ENCODE measurements around the gene SWT1.
"Not testable (repeated sequence)": the region's sequence is repeated elsewhere in the genome, so short reads cannot be mapped to it uniquely, and the experiment has no call there.

Gene SWT1

GRCh38 chr1:185252404-185252803, 95.4 kb downstream of the SWT1 start:
- H3K4me1 ChIP-seq (ENCODE audit: control insufficient read depth, insufficient read depth, low read length); H3K36me3 ChIP-seq (ENCODE audit: control insufficient read depth, insufficient read depth, low read length, severe bottlenecking); H3K27me3 ChIP-seq (replicated peaks; ENCODE audit: control insufficient read depth, insufficient read depth, low read length): not testable (repeated sequence)

DNA sequence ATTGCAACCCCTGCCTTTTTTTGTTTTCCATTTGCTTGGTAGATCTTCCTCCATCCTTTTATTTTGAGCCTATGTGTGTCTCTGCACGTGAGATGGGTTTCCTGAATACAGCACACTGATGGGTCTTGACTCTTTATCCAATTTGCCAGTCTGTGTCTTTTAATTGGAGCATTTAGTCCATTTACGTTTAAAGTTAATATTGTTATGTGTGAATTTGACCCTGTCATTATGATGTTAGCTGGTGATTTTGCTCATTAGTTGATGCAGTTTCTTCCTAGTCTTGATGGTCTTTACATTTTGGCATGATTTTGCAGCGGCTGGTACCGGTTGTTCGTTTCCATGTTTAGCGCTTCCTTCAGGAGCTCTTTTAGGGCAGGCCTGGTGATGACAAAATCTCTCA, 98.6 kb downstream of the SWT1 start:
- H3K27me3 ChIP-seq (replicated peaks; ENCODE audit: control insufficient read depth, insufficient read depth, low read length); H3K9me3 ChIP-seq (ENCODE audit: control insufficient read depth, low read length); DNase-seq (ENCODE audit: low read depth); H3K36me3 ChIP-seq (ENCODE audit: control insufficient read depth, insufficient read depth, low read length, severe bottlenecking); H3K9ac ChIP-seq (ENCODE audit: low read length); H3K4me1 ChIP-seq (ENCODE audit: control insufficient read depth, insufficient read depth, low read length); H3K4me3 ChIP-seq (ENCODE audit: low read length): not testable (repeated sequence)

More at GRCh38 chr1:185252404-185252803, 95.4 kb downstream of the SWT1 start:
- H3K9ac ChIP-seq (ENCODE audit: low read length); DNase-seq (ENCODE audit: low read depth); H3K9me3 ChIP-seq (ENCODE audit: control insufficient read depth, low read length); H3K4me3 ChIP-seq (ENCODE audit: low read length): not testable (repeated sequence)

DNA sequence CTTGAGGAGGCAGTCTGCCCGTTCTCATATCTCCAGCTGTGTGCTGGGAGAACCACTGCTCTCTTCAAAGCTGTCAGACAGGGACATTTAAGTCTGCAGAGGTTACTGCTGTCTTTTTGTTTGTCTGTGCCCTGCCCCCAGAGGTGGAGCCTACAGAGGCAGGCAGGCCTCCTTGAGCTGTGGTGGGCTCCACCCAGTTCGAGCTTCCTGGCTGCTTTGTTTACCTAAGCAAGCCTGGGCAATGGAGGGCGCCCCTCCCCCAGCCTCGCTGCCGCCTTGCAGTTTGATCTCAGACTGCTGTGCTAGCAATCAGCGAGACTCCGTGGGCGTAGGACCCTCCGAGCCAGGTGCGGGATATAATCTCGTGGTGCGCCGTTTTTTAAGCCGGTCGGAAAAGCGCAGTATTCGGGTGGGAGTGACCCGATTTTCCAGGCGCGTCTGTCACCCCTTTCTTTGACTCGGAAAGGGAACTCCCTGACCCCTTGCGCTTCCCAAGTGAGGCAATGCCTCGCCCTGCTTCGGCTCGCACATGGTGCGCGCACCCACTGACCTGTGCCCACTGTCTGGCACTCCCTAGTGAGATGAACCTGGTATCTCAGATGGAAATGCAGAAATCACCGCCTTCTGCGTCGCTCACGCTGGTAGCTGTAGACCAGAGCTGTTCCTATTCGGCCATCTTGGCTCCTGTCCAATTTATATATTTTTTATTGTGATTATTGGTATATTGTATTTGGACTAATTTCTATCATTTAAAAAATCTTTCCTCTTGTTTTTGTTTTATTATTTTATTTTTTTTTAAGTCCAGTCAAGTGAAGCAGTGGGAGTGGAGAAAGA, 100.4 kb downstream of the SWT1 start:
- not testable (repeated sequence) for H3K4me3 ChIP-seq (ENCODE audit: low read length); H3K9me3 ChIP-seq (ENCODE audit: control insufficient read depth, low read length); H3K4me1 ChIP-seq (ENCODE audit: control insufficient read depth, insufficient read depth, low read length); H3K27me3 ChIP-seq (replicated peaks; ENCODE audit: control insufficient read depth, insufficient read depth, low read length); DNase-seq (ENCODE audit: low read depth); H3K36me3 ChIP-seq (ENCODE audit: control insufficient read depth, insufficient read depth, low read length, severe bottlenecking); H3K9ac ChIP-seq (ENCODE audit: low read length)

GRCh38 chr1:185257950-185258208, 100.9 kb downstream of the SWT1 start:
- Histone ChIP-seq H3K4me3 (ENCODE audit: low read length) (no peak overlapping the region), H3K9me3 (ENCODE audit: control insufficient read depth, low read length) (no peaks in the 10 kb centered on the region), H3K4me1 (ENCODE audit: control insufficient read depth, insufficient read depth, low read length) (no peaks in the 10 kb centered on the region), H3K27me3 (replicated peaks; ENCODE audit: control insufficient read depth, insufficient read depth, low read length) (no peaks in the 10 kb centered on the region), H3K36me3 (ENCODE audit: control insufficient read depth, insufficient read depth, low read length, severe bottlenecking) (no peaks in the 10 kb centered on the region), H3K9ac (ENCODE audit: low read length) (no peak overlapping the region)
- peak; percentile 41 for DNase-seq (ENCODE audit: low read depth)

DNA sequence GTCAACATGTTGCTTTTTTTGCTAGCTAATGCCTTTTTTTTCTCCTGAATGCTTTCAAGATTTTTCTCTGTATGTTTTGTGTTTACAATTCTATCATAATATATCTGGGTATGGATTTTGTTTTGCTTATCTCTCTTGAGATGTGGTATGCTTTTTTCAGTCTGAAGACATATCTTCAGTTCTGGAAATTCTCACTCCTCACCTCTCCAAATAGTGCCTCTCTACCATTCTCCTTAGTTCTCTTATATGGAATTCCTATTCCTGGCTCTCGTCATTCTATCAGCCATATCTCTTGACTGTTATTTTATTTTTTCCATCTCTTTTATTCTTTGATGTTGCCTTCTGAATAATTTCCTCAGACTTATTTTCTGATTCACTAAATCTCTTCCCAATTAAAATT, 101.7 kb downstream of the SWT1 start:
- no peaks in the 10 kb centered on the region for H3K27me3 ChIP-seq (replicated peaks; ENCODE audit: control insufficient read depth, insufficient read depth, low read length)
- H3K4me3 ChIP-seq (ENCODE audit: low read length): no peak overlapping the region
- no peaks in the 10 kb centered on the region for H3K36me3 ChIP-seq (ENCODE audit: control insufficient read depth, insufficient read depth, low read length, severe bottlenecking)
- H3K4me1 ChIP-seq (ENCODE audit: control insufficient read depth, insufficient read depth, low read length): no peaks in the 10 kb centered on the region
- DNase-seq (ENCODE audit: low read depth): no peak
- no peaks in the 10 kb centered on the region for H3K9me3 ChIP-seq (ENCODE audit: control insufficient read depth, low read length)
- H3K9ac ChIP-seq (ENCODE audit: low read length): no peak overlapping the region

- Histone ChIP-seq H3K4me1 (ENCODE audit: control insufficient read depth, insufficient read depth, low read length) (no peaks in the 10 kb centered on the region), H3K27me3 (replicated peaks; ENCODE audit: control insufficient read depth, insufficient read depth, low read length) (no peaks in the 10 kb centered on the region), H3K36me3 (ENCODE audit: control insufficient read depth, insufficient read depth, low read length, severe bottlenecking) (no peaks in the 10 kb centered on the region), H3K9ac (ENCODE audit: low read length) (no peak overlapping the region), H3K9me3 (ENCODE audit: control insufficient read depth, low read length) (no peaks in the 10 kb centered on the region), H3K4me3 (ENCODE audit: low read length) (no peak overlapping the region)
- no peak for DNase-seq (ENCODE audit: low read depth)
Measured at GRCh38 chr1:185260611-185261010, 103.6 kb downstream of the SWT1 start.

DNA sequence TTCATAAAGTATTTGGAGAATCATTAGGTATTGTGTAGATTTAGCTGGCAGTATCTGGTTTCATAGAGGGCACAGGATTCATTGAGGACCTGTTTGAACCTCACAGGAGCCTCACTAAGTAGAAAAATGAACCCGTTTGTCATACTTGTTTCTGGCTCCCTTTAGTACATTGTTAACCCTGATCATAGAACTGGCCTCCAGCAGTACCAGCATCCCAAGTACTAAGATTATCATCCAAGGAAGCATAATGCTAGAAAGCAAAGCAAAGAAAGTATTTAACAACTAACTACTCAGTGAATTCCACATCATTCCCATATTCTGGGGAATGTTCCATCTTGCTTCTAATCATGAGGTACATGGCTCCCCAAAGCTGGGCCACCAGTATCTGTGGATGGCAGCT, 105.2 kb downstream of the SWT1 start:
- no peak overlapping the region for H3K9ac ChIP-seq (ENCODE audit: low read length)
- DNase-seq (ENCODE audit: low read depth): no peak
- H3K4me1 ChIP-seq (ENCODE audit: control insufficient read depth, insufficient read depth, low read length): no peaks in the 10 kb centered on the region
- no peaks in the 10 kb centered on the region for H3K36me3 ChIP-seq (ENCODE audit: control insufficient read depth, insufficient read depth, low read length, severe bottlenecking)
- H3K9me3 ChIP-seq (ENCODE audit: control insufficient read depth, low read length): no peaks in the 10 kb centered on the region
- no peaks in the 10 kb centered on the region for H3K27me3 ChIP-seq (replicated peaks; ENCODE audit: control insufficient read depth, insufficient read depth, low read length)
- no peak overlapping the region for H3K4me3 ChIP-seq (ENCODE audit: low read length)

DNA sequence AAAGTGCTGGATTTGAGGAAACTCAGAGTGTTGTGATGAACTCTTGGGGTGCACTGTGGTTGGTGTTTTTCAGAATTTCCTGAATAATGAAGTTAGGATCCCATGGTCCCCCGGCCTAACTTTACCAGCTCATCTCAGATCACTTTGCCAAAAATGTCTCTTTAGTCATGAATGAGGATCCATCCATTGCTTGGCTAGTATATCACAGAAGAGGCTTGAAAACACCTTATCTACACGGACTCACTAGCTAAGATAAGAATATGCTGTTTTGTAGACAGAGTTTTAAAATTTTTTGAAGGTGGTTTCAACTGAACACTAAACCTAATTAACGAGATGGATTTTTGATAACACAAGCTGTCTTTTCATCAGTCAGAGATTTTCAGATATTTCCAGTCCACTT, 106.3 kb downstream of the SWT1 start:
- DNase-seq (ENCODE audit: low read depth): no peak
- H3K4me3 ChIP-seq (ENCODE audit: low read length): no peak overlapping the region
- H3K36me3 ChIP-seq (ENCODE audit: control insufficient read depth, insufficient read depth, low read length, severe bottlenecking): no peaks in the 10 kb centered on the region
- no peaks in the 10 kb centered on the region for H3K9me3 ChIP-seq (ENCODE audit: control insufficient read depth, low read length)
- H3K4me1 ChIP-seq (ENCODE audit: control insufficient read depth, insufficient read depth, low read length): peaks cover under 1% of the 10 kb centered on the region
- no peak overlapping the region for H3K9ac ChIP-seq (ENCODE audit: low read length)
- no peaks in the 10 kb centered on the region for H3K27me3 ChIP-seq (replicated peaks; ENCODE audit: control insufficient read depth, insufficient read depth, low read length)

GRCh38 chr1:185263780-185264179, 106.8 kb downstream of the SWT1 start:
- Histone ChIP-seq H3K4me3 (ENCODE audit: low read length) (no peak overlapping the region), H3K9ac (ENCODE audit: low read length) (no peak overlapping the region), H3K4me1 (ENCODE audit: control insufficient read depth, insufficient read depth, low read length) (peaks cover 3% of the 10 kb centered on the region), H3K9me3 (ENCODE audit: control insufficient read depth, low read length) (no peaks in the 10 kb centered on the region), H3K27me3 (replicated peaks; ENCODE audit: control insufficient read depth, insufficient read depth, low read length) (no peaks in the 10 kb centered on the region), H3K36me3 (ENCODE audit: control insufficient read depth, insufficient read depth, low read length, severe bottlenecking) (no peaks in the 10 kb centered on the region)
- DNase-seq (ENCODE audit: low read depth): no peak

DNA sequence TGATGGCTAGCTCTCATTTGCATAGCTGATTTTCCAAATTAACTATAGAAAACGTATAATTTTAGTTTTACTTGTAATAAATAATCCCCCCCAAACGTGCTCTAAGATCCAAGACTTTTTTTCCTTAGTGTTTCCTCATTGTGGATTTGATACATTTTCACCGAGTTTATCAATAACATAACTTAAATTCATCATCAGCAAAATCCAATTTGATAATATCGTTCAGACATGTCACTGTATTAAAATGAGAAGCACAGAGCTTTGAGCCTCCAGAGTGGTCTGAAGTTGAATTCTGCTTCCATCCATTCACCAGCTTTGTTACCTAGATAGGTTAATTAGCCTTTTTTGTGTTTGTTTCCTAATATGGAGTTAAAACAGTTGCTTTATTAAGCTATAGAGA, 108.3 kb downstream of the SWT1 start:
- Histone ChIP-seq H3K4me1 (ENCODE audit: control insufficient read depth, insufficient read depth, low read length) (peaks cover 3% of the 10 kb centered on the region), H3K9ac (ENCODE audit: low read length) (no peak overlapping the region), H3K9me3 (ENCODE audit: control insufficient read depth, low read length) (no peaks in the 10 kb centered on the region), H3K4me3 (ENCODE audit: low read length) (no peak overlapping the region), H3K36me3 (ENCODE audit: control insufficient read depth, insufficient read depth, low read length, severe bottlenecking) (no peaks in the 10 kb centered on the region), H3K27me3 (replicated peaks; ENCODE audit: control insufficient read depth, insufficient read depth, low read length) (no peaks in the 10 kb centered on the region)
- no peak for DNase-seq (ENCODE audit: low read depth)

DNA sequence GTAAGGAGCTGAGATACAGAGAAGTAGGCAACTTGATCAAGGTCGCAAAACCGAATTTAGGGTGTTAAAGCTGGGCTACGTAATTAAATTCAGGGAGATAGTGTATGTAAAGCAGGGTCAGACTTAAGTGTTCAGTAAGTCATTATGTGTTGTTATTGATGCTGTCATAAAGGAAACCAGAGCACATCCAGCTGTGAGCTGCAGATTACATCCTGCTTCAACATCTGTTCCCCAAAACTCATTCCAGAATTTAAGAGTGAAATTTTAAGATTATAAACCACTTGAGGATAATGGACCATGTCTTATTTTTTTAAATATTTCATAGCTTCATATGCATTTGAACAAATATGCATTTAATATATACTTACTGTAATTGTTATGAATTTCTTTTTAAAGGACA, 110.3 kb downstream of the SWT1 start:
- H3K27me3 ChIP-seq (replicated peaks; ENCODE audit: control insufficient read depth, insufficient read depth, low read length): no peaks in the 10 kb centered on the region
- H3K9ac ChIP-seq (ENCODE audit: low read length): no peak overlapping the region
- H3K9me3 ChIP-seq (ENCODE audit: control insufficient read depth, low read length): no peaks in the 10 kb centered on the region
- peaks cover 3% of the 10 kb centered on the region for H3K4me1 ChIP-seq (ENCODE audit: control insufficient read depth, insufficient read depth, low read length)
- no peaks in the 10 kb centered on the region for H3K36me3 ChIP-seq (ENCODE audit: control insufficient read depth, insufficient read depth, low read length, severe bottlenecking)
- no peak overlapping the region for H3K4me3 ChIP-seq (ENCODE audit: low read length)
- no peak for DNase-seq (ENCODE audit: low read depth)

- Histone ChIP-seq H3K9ac (ENCODE audit: low read length) (no peak overlapping the region), H3K36me3 (ENCODE audit: control insufficient read depth, insufficient read depth, low read length, severe bottlenecking) (no peaks in the 10 kb centered on the region), H3K4me1 (ENCODE audit: control insufficient read depth, insufficient read depth, low read length) (peaks cover 3% of the 10 kb centered on the region), H3K27me3 (replicated peaks; ENCODE audit: control insufficient read depth, insufficient read depth, low read length) (no peaks in the 10 kb centered on the region), H3K4me3 (ENCODE audit: low read length) (no peak overlapping the region), H3K9me3 (ENCODE audit: control insufficient read depth, low read length) (no peaks in the 10 kb centered on the region)
- peak; percentile 51 for DNase-seq (ENCODE audit: low read depth)
Measured at GRCh38 chr1:185267701-185268100, 110.7 kb downstream of the SWT1 start.

All from adipocyte (in vitro differentiated cells).